Epithelial cell of prostate (primary cell): Measurements from ENCODE around the gene PDK2.

ENCODE experiments used
- DNase-seq: peaks from one replicate; pipeline ENCODE4 v3.0.0-alpha.2; 2011; ENCODE audit warnings: low read depth, low spot score
- H3K27ac ChIP-seq: fragments of 450-650 bp; 2 replicates; pipeline ENCODE4 v1.5.1; 2017; ENCODE audit warnings: mild to moderate bottlenecking

Gene PDK2

GRCh38 chr17:50145532-50146229, 50.5 kb downstream of the PDK2 start:
- no peak overlapping the region for H3K27ac ChIP-seq
- no peak for DNase-seq

GRCh38 chr17:50146230-50146926, 51.2 kb downstream of the PDK2 start:
- H3K27ac ChIP-seq = no peak overlapping the region
- no peak for DNase-seq

DNA sequence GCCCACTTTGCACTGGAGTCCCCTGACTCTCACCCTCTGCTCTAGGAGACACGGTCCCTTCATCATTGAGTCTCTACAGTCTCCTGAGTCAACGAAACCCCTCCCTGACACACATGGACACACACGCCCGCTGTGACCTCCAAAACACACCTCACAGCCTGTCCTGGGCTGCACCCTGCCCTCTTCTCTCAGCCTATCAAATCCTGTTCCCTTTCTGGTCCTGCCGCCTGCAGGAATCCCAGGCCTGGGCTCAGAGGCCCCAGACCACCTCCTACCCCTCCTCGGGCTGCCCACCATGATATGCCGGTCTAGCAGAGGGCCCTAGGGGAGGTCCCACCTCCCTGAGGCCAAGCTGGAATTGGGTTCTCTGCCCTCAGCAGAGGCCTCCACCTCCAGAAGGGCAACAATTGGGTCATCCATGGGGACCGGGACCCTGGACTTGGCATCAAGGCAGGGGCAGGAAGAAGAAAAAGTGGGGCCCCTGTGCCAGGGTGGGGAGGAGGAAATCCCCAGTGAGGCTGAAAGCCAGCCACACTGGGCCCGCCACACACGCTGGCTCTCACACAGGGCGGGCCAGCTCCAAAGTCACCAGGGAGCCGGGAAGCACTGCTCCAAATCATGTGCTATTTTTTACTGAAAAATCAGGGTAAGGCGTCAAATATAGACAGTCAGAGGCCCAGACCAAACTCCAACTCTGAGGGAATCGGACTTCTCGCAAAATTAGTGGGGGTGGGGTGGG, 51.9 kb downstream of the PDK2 start:
- no peak overlapping the region for H3K27ac ChIP-seq
- DNase-seq = no peak

DNA sequence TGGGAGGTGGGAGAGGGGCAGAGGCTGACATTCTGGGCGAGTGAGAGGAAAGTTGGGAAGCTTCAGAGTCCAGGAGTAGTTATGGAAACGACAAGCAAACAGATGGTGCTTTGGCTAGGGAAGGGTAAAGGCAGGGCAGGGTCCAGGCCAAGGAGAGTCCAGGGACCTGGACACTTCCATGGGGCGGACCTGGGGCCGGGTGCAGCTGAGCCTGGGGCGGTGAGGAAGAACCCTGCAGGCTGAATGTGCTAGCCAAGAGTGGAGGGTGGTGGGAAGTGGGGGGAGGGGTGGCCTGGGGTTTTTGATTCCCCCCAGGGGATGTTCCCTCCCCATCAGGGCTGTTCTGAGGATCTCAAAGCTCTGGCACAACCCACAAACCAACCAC, 52.7 kb downstream of the PDK2 start:
- H3K27ac ChIP-seq = no peak overlapping the region
- no peak for DNase-seq

GRCh38 chr17:50148226-50149090, 53.3 kb downstream of the PDK2 start:
- H3K27ac ChIP-seq = peak overlapping the region; percentile 96
- DNase-seq = peak; percentile 68

DNA sequence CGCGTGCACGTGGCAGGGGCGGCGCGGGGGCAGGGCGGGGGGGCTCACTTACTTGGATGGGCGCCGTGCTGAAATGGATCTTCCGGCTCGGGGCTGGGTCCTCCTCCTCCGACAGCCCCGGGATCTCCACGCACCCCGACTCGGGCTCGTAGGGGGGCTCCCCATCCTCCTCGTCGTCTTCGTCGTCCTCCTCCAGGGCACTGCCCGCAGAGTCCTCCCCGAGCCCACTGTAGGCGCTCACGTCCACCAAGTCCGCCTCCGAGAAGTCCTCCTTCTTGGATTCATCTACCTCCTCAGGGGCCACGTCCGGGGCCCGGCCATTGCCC, 53.9 kb downstream of the PDK2 start:
- DNase-seq = no peak
- peak overlapping the region; percentile 96 for H3K27ac ChIP-seq

GRCh38 chr17:50149417-50150353, 54.5 kb downstream of the PDK2 start:
- DNase-seq = no peak

GRCh38 chr17:50150354-50151040, 55.3 kb downstream of the PDK2 start, which contains the start of gene PPP1R9B:
TSS of gene PPP1R9B (minus strand) at chr17:50150677. CDS start at chr17:50150513, 164 bp downstream.
- DNase-seq = no peak
- peak within 1 kb of the TSS; percentile 96 for H3K27ac ChIP-seq

More at GRCh38 chr17:50149417-50150353, 54.5 kb downstream of the PDK2 start:
- H3K27ac ChIP-seq = peak overlapping the region; percentile 96

DNA sequence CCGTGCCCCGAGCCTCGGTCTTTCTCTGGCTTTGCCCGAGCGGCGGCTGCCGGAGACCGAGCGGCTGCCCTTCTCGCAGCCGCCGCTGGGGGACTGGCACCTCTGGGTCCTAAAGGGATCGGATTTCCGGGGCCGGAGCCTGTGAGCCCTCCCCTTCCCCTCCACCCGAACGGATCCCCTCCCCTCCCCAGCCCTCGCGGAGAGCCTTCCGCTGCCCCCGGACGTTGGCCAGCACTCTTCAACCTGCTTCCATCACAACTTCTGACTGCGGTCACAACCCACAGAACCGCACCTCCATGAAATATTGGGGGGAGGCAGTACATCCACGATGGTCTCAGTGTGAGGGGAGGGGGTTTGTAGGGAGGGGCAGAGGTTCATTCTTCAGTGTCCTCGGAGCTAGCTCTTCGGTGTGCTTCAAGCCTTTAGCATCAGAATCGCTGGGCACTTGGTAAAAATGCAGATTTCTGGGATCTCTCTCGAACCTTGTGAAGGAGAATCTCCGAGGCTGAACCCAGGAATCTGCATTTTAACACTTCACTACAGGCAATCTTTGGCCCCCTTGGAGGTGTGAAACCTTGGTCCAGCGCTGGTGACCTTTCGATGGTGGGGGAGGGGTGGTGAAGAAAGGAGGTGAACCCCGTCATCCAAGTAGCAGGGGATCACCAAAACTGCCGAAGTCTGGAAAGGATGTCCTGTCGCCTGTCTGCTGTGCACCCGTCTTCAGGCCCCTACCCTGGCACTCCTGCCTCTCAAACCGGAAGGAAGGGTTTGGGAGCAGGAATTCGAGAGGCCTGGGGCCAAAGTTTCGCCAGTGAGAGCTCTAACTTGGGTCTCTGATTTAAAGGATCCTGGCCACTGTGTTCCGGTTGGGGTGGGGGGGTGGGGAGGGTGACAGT, 56.1 kb downstream of the PDK2 start:
- DNase-seq = no peak
- peak overlapping the region; percentile 96 for H3K27ac ChIP-seq

- peak overlapping the region; percentile 96 for H3K27ac ChIP-seq
- DNase-seq = peak; percentile 53
Observed at GRCh38 chr17:50151937-50152547, 56.9 kb downstream of the PDK2 start.

DNA sequence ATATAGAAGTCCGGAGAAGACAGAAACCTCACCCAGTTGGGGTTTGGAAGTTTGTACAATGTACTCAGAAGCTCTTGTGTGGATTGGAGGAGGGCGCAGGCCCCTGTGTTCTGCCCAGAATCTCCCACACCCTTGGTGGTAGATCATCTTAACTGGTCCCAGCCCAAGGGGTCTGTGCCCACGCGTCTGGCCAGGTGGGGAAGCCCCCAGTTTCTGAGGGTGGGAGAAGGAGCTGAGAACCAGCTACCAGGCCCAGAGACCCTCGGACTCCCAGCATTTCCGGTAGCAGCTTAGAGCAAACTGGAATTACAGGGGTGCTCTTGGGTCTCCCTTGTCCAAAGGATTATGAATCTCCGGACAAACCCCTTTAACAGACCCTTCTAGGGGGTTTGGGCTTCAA, 57.6 kb downstream of the PDK2 start:
- H3K27ac ChIP-seq = peak overlapping the region; percentile 96
- no peak for DNase-seq

DNA sequence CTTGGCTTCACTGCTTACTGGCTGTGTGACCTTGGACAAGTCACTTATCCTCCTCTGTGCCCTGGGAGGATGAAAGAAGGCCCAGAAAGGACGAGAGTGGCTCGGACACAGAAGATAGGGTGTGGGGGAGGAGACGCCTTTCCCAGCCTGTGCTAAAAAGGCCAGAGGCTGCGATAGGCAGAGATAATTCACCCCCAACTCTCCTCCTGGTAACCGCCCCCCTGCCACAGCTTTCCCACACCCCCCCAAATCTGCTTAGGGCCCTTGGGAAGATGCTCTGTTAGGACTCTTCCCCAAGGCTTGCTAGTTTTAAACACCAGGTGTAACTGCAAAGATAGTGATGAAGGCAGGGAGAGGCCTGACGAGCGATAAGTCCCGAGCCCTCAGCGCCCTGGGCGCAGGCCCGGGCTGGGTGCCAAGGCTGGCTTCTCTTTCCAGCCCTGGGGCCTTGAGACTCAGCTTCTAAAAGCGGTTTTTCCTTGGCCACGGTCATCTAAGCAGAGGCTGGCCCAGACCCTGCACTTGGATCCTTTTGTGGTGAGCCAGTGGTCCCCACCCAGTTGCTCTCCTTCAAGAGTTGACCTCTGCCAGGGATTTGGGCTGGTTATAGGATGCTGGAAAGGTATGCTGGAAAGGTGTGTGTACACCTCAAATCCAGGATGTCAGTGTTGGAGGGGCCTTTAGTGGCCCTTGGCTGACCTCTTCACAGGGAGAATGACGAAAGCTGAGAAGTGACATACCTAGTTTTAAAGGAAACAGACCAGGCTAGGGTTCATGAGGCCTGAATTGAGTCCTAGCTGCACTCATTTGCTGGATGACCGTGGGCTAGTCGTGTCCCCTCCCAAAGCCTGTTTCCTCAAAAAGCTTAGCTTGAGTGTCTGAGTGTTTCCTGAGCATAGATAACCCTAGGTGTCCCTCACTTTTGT, 58.8 kb downstream of the PDK2 start:
- DNase-seq = no peak
- H3K27ac ChIP-seq = no peak overlapping the region

DNA sequence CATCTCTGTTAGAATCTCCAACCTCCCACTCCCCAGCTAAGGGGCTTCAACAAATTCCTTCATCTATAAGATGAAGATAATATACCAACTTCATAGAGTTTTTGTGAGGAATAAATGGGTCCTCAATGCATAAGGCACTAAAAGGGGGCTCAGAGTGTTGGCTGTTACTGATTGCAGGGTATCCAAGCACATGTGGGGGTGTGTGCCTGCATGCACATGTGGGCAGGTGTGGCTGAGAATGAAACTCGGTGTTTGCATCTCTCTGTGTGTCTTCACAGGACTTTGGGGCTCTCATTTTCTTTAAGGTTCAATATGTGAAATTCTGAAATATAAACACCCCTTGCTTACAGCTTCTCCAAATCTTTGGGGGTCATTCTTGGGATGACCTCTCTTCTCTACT, 59.5 kb downstream of the PDK2 start:
- DNase-seq = no peak
- H3K27ac ChIP-seq = no peak overlapping the region

DNA sequence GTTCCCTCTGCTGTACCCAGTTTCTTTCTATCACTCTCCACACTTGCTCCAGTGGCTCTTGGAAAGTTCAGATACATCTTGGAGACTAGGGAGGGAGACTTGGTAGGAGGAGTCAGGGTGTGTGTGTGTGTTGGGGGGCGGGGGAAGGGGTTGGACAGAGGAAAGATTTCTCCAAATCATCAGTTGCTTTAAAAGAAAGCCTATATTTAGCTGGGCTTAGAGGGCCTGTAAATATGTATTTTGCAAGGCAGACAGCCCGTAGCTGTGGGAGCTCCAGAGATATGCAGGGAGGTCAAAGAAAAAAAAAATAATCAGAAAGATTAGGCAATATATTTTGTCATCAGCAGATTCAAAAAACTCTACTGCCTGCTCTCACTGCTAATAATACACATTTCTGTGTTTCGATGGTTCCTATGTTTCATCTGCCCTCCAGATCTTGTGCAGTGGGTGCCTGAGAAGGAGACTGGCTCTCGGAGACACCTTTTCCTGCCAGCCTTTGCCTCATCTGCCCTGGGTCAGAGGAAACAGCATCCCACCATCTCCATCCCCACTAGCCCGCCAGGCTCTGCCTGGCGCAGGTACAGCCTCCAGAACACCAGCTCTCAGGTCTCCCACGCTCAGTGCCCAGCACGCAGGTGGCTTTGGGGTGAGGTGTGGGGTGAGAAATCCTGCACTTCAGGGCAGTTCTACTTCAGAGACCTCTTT, 60.1 kb downstream of the PDK2 start:
- DNase-seq = no peak

DNA sequence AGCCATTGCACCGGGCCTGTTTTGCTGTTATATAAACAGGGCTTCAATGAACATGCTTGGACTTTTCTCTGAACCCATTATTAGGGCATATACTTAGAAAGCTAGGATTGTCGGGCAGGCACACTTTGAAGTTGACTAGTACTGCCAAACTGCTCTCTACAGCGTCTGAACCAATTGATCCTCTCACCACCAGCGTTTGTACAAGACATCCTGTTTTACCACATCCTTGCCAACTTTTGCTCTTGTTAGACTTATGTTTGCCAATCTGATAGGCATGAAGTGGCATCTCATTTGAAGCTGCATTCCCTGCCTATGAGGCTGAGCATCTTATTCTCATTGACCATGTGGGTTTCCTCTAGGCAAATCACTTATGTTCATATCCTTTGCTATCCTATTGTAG, 62.7 kb downstream of the PDK2 start:
- no peak overlapping the region for H3K27ac ChIP-seq
- DNase-seq = no peak

More for the DNA sequence above, 60.1 kb downstream of the PDK2 start:
- H3K27ac ChIP-seq = no peak overlapping the region
